ENCODE measurements around the gene KAT2A.

Gene KAT2A

DNA sequence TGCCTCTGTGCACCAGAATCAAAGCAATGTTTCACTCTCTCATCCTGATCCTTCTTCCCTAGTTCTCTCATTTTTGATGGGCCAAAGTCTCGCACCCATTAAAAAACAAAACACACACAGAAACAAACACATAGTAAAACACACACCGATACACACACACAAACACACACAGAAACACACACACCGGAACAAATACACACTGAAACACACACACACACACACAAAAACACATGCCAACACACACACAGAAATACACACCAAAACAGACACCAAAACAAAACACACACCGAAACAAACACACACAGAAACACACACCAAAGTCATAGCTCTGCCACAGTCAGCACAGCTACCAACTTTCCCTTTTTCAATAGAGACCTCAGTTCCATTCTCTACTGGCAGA, 10.1 kb upstream of the KAT2A start:
- Histone ChIP-seq H3K4me1 (ENCODE audit: low read length) (peaks cover 79% of the 10 kb centered on the region), H3K9ac (ENCODE audit: low read length) (no peak overlapping the region), H2AFZ (ENCODE audit: low read depth, low read length) (no peak overlapping the region), H3K36me3 (replicated peaks; ENCODE audit: low read depth, low read length) (peaks cover 50% of the 10 kb centered on the region), H3K4me2 (ENCODE audit: low read length) (no peak overlapping the region), H3K9me3 (ENCODE audit: insufficient read depth, low read length) (peaks cover 5% of the 10 kb centered on the region; the same call in 1 of the 2 replicates), H3K4me3 (ENCODE audit: low read length) (no peak overlapping the region), H3K27me3 (ENCODE audit: low read depth, low read length) (no peaks in the 10 kb centered on the region), H3K79me2 (ENCODE audit: low read length) (peaks cover 52% of the 10 kb centered on the region), H3K27ac (ENCODE audit: low read length) (peak overlapping the region; percentile 97; the same call in 1 of the 2 replicates), H4K20me1 (ENCODE audit: insufficient read depth, low read length) (peaks cover 21% of the 10 kb centered on the region)
- TF ChIP-seq, protein P1, sequence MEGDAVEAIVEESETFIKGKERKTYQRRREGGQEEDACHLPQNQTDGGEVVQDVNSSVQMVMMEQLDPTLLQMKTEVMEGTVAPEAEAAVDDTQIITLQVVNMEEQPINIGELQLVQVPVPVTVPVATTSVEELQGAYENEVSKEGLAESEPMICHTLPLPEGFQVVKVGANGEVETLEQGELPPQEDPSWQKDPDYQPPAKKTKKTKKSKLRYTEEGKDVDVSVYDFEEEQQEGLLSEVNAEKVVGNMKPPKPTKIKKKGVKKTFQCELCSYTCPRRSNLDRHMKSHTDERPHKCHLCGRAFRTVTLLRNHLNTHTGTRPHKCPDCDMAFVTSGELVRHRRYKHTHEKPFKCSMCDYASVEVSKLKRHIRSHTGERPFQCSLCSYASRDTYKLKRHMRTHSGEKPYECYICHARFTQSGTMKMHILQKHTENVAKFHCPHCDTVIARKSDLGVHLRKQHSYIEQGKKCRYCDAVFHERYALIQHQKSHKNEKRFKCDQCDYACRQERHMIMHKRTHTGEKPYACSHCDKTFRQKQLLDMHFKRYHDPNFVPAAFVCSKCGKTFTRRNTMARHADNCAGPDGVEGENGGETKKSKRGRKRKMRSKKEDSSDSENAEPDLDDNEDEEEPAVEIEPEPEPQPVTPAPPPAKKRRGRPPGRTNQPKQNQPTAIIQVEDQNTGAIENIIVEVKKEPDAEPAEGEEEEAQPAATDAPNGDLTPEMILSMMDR (IDR thresholded peaks at IDR 0.05; ENCODE audit: low read depth, low read length): no peak
- TF ChIP-seq EZH2phosphoT487 (IDR thresholded peaks at IDR 0.05; ENCODE audit: low read depth): no peak

DNA sequence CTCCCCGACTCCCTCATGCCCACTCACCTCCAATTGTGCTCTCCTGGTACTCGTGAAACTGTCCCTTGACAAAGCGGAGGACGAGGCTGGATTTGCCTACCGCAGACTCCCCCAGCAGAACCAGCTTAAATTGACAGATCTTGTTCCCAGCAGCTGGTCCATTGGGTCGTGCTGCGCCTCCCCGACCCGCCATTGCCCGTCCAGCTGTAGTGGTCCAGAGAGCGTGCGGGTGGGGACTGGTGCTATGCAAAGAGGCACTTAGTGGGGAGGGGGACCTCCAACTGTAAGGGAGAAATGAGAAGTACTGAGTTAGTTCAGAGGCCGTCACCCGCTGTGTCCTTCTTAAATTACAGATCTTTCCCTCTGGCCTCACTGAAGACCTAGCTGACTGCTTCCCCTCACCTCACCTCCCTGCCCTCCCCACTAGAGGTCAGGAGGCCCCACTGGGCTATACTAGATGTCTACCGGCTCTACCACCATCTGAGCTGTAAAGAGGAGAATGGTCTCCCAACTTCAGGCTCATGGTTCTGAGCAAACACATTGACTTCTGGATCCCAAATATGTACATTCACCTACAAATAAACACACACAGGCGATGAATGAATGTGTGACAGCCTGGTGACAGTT, 9.3 kb upstream of the KAT2A start:
- Histone ChIP-seq H3K27ac (ENCODE audit: low read length) (no peak overlapping the region), H3K27me3 (ENCODE audit: low read depth, low read length) (no peaks in the 10 kb centered on the region), H3K79me2 (ENCODE audit: low read length) (peaks cover 44% of the 10 kb centered on the region), H4K20me1 (ENCODE audit: insufficient read depth, low read length) (peaks cover 16% of the 10 kb centered on the region), H3K9ac (ENCODE audit: low read length) (no peak overlapping the region), H2AFZ (ENCODE audit: low read depth, low read length) (no peak overlapping the region), H3K9me3 (ENCODE audit: insufficient read depth, low read length) (peaks cover 5% of the 10 kb centered on the region; the same call in 1 of the 2 replicates), H3K4me3 (ENCODE audit: low read length) (no peak overlapping the region), H3K36me3 (replicated peaks; ENCODE audit: low read depth, low read length) (peaks cover 45% of the 10 kb centered on the region), H3K4me2 (ENCODE audit: low read length) (no peak overlapping the region), H3K4me1 (ENCODE audit: low read length) (peaks cover 75% of the 10 kb centered on the region)
- no peak for TF ChIP-seq EZH2phosphoT487 (IDR thresholded peaks at IDR 0.05; ENCODE audit: low read depth)
- TF ChIP-seq, protein P1 (IDR thresholded peaks at IDR 0.05; ENCODE audit: low read depth, low read length): peak; percentile 32

DNA sequence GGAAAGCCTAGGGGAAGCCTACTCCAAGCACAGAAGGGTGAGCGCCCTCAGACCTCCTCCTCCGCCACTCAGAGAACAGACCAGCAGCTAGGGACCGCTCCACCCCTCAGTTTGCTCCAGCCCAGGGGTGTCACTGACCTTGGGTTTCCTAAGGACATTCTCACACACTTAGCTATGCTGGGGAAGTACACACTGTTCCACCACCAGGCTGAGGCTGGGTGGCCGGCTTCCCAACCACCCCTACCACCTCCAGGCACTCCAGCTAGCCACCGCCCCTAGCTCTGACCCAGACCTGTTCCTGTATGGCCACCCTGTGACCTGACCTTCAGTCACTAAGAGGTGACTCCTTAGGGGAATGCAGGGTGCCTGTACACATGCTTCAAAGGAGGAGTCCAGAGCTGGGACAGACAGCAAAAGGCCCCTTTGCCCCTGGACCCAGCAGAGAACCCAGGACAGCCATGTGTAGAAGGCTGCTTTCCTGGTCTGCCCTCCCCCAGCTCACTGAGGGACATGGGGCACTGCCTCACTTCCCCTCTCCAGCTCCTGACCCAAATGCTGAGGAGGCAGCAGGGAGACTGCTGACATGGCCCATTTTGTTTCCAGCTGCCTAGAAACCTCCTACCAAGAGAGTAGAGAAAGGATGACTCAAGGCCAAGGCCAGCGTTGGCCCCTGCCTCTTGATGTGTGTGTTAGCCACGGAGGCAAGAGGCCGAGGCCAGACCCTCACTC, 8.1 kb upstream of the KAT2A start:
- Histone ChIP-seq H3K79me2 (ENCODE audit: low read length) (peaks cover 32% of the 10 kb centered on the region), H3K36me3 (replicated peaks; ENCODE audit: low read depth, low read length) (peaks cover 48% of the 10 kb centered on the region), H3K9me3 (ENCODE audit: insufficient read depth, low read length) (peaks cover 5% of the 10 kb centered on the region; the same call in 1 of the 2 replicates), H3K4me3 (ENCODE audit: low read length) (no peak overlapping the region), H4K20me1 (ENCODE audit: insufficient read depth, low read length) (peaks cover 16% of the 10 kb centered on the region), H3K4me1 (ENCODE audit: low read length) (peaks cover 63% of the 10 kb centered on the region), H3K27me3 (ENCODE audit: low read depth, low read length) (no peaks in the 10 kb centered on the region), H3K27ac (ENCODE audit: low read length) (no peak overlapping the region), H3K4me2 (ENCODE audit: low read length) (no peak overlapping the region), H3K9ac (ENCODE audit: low read length) (no peak overlapping the region), H2AFZ (ENCODE audit: low read depth, low read length) (no peak overlapping the region)
- TF ChIP-seq EZH2phosphoT487 (IDR thresholded peaks at IDR 0.05; ENCODE audit: low read depth): no peak
- TF ChIP-seq, protein P1 (IDR thresholded peaks at IDR 0.05; ENCODE audit: low read depth, low read length): no peak

DNA sequence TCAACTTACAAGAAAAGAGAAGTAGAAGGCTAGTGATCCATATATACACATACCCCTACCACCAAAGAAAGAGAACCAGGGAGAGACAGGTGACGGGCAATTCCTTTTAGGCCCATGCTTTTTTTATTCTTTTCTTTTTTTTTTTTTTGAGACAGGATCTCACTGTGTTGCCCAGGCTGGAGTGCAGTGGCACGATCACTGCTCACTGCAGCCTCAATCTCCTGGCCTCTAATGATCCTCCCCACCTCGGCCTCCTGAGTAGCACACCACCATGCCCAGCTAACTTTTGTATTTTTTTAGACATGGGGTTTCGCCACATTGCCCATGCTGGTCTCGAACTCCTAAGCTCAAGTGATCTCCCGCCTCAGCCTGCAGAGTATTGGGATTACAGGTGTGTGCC, 6.2 kb upstream of the KAT2A start:
- peak overlapping the region; percentile 85 for H3K27ac ChIP-seq (ENCODE audit: low read length)
- no peak overlapping the region for H2AFZ ChIP-seq (ENCODE audit: low read depth, low read length)
- H3K27me3 ChIP-seq (ENCODE audit: low read depth, low read length): no peaks in the 10 kb centered on the region
- peaks cover 45% of the 10 kb centered on the region for H3K4me1 ChIP-seq (ENCODE audit: low read length)
- H3K36me3 ChIP-seq (replicated peaks; ENCODE audit: low read depth, low read length): peaks cover 48% of the 10 kb centered on the region
- TF ChIP-seq, protein P1 (IDR thresholded peaks at IDR 0.05; ENCODE audit: low read depth, low read length): no peak
- TF ChIP-seq EZH2phosphoT487 (IDR thresholded peaks at IDR 0.05; ENCODE audit: low read depth): no peak
- H3K9me3 ChIP-seq (ENCODE audit: insufficient read depth, low read length): no peaks in the 10 kb centered on the region
- H4K20me1 ChIP-seq (ENCODE audit: insufficient read depth, low read length): 0 out of 2 replicates have a peak, but pooled peaks cover 7% of the 10 kb centered on the region
- H3K4me2 ChIP-seq (ENCODE audit: low read length): peak overlapping the region; percentile 50
- H3K79me2 ChIP-seq (ENCODE audit: low read length): peaks cover 19% of the 10 kb centered on the region
- H3K9ac ChIP-seq (ENCODE audit: low read length): no peak overlapping the region
- H3K4me3 ChIP-seq (ENCODE audit: low read length): no peak overlapping the region
